Activated naive CD4-positive, alpha-beta T cell treated with anti-CD3 and anti-CD28 coated beads, Interleukin-2, amount 10 ng/mL, durations not matched to agents 7 days and 5 days (primary cell): ENCODE measurements around the gene TIGD7.
A peak's percentile ranks its signal among the peaks of the same experiment; 100 is the strongest.

ENCODE experiments used
- CTCF ChIA-PET: fragments of 350-600 bp; sonication (Branson Sonifier 250); formaldehyde crosslinking; loops from one replicate; lab custom pipeline; 2021; ENCODE audit warnings: antibody characterized with exemption; lab: Charles Lee
- DNase-seq: peaks from one replicate; pipeline ENCODE4 v3.0.0-alpha.2; 2020
- H3K27ac Mint-ChIP-seq: one replicate; pipeline ENCODE4 v1.8.0; 2021; ENCODE audit warnings: mild to moderate bottlenecking, moderate library complexity, mixed read lengths
- H3K27me3 Mint-ChIP-seq: one replicate; pipeline ENCODE4 v1.8.0; 2021; ENCODE audit warnings: mild to moderate bottlenecking, mixed read lengths
- H3K36me3 Mint-ChIP-seq: one replicate; pipeline ENCODE4 v1.8.0; 2021; ENCODE audit warnings: mixed read lengths
- H3K4me1 Mint-ChIP-seq: one replicate; pipeline ENCODE4 v1.8.0; 2021; ENCODE audit warnings: mixed read lengths
- H3K4me3 Mint-ChIP-seq: one replicate; pipeline ENCODE4 v1.8.0; 2021; ENCODE audit warnings: mild to moderate bottlenecking, moderate library complexity, mixed read lengths
- H3K9me3 Mint-ChIP-seq: one replicate; pipeline ENCODE4 v1.8.0; 2021; ENCODE audit warnings: mixed read lengths

TIGD7 gene

GRCh38 chr16:3305109-3306068 lies at the start of gene TIGD7, which contains the start of gene ZNF75A:
Gene TIGD7 (minus strand): TSS chr16:3305430. CDS start chr16:3300614, 4,816 bp downstream.
Gene ZNF75A (plus strand): TSS chr16:3305497. CDS start chr16:3308429, 2,932 bp downstream.
- peaks cover 77% of the 10 kb centered on the region for H3K36me3 Mint-ChIP-seq
- H3K4me3 Mint-ChIP-seq, result peak within 1 kb of the TSS; percentile 74
- DNase-seq, result peak; percentile 88
- H3K4me1 Mint-ChIP-seq, result peaks cover 18% of the 10 kb centered on the region
- H3K27me3 Mint-ChIP-seq, result peaks cover 4% of the 10 kb centered on the region
- peaks cover 49% of the 10 kb centered on the region for H3K9me3 Mint-ChIP-seq
- CTCF ChIA-PET, result interaction anchor here (0.5 to 0.8 kb wide), 2 partner anchors 121 to 156 kb away, joined by 3 read pairs; no protein-coding TSS in a partner anchor
- H3K27ac Mint-ChIP-seq, result peak within 1 kb of the TSS; percentile 91

GRCh38 chr16:3349175-3349574 lies 43.9 kb upstream of the TIGD7 start:
- H3K9me3 Mint-ChIP-seq, result peaks cover 10% of the 10 kb centered on the region
- no peak overlapping the region for H3K4me3 Mint-ChIP-seq
- CTCF ChIA-PET, result no interaction called here
- H3K27ac Mint-ChIP-seq, result no peak overlapping the region
- no peaks in the 10 kb centered on the region for H3K36me3 Mint-ChIP-seq
- peaks cover 4% of the 10 kb centered on the region for H3K4me1 Mint-ChIP-seq
- DNase-seq, result no peak
- peaks cover 3% of the 10 kb centered on the region for H3K27me3 Mint-ChIP-seq

- Mint-ChIP-seq H3K4me1 (peaks cover 2% of the 10 kb centered on the region), H3K36me3 (no peaks in the 10 kb centered on the region), H3K4me3 (no peak overlapping the region), H3K9me3 (peaks cover 7% of the 10 kb centered on the region), H3K27ac (no peak overlapping the region), H3K27me3 (peaks cover 3% of the 10 kb centered on the region)
- no peak for DNase-seq
- CTCF ChIA-PET, result no interaction called here
Observed at GRCh38 chr16:3348547-3349167, 43.4 kb upstream of the TIGD7 start.

GRCh38 chr16:3347586-3347985 lies 42.4 kb upstream of the TIGD7 start:
- H3K4me3 Mint-ChIP-seq, result no peak overlapping the region
- no peak for DNase-seq
- CTCF ChIA-PET, result no interaction called here
- no peaks in the 10 kb centered on the region for H3K36me3 Mint-ChIP-seq
- peaks cover 5% of the 10 kb centered on the region for H3K9me3 Mint-ChIP-seq
- no peak overlapping the region for H3K27ac Mint-ChIP-seq
- peaks cover 3% of the 10 kb centered on the region for H3K27me3 Mint-ChIP-seq
- H3K4me1 Mint-ChIP-seq, result no peaks in the 10 kb centered on the region

- Mint-ChIP-seq H3K27me3 (peaks cover 3% of the 10 kb centered on the region), H3K9me3 (peaks cover 5% of the 10 kb centered on the region), H3K36me3 (no peaks in the 10 kb centered on the region), H3K27ac (no peak overlapping the region), H3K4me3 (no peak overlapping the region), H3K4me1 (no peaks in the 10 kb centered on the region)
- DNase-seq, result no peak
- CTCF ChIA-PET, result no interaction called here
Observed at GRCh38 chr16:3346041-3346440, 40.8 kb upstream of the TIGD7 start.

GRCh38 chr16:3328643-3329042 lies 23.4 kb upstream of the TIGD7 start:
- no peak overlapping the region for H3K27ac Mint-ChIP-seq
- H3K4me1 Mint-ChIP-seq, result no peaks in the 10 kb centered on the region
- DNase-seq, result no peak
- H3K4me3 Mint-ChIP-seq, result no peak overlapping the region
- no peaks in the 10 kb centered on the region for H3K36me3 Mint-ChIP-seq
- CTCF ChIA-PET, result no interaction called here
- peaks cover 21% of the 10 kb centered on the region for H3K9me3 Mint-ChIP-seq
- no peaks in the 10 kb centered on the region for H3K27me3 Mint-ChIP-seq

- CTCF ChIA-PET, result no interaction called here
- no peak overlapping the region for H3K4me3 Mint-ChIP-seq
- no peaks in the 10 kb centered on the region for H3K4me1 Mint-ChIP-seq
- H3K27me3 Mint-ChIP-seq, result no peaks in the 10 kb centered on the region
- DNase-seq, result no peak
- no peaks in the 10 kb centered on the region for H3K36me3 Mint-ChIP-seq
- no peak overlapping the region for H3K27ac Mint-ChIP-seq
- H3K9me3 Mint-ChIP-seq, result peaks cover 22% of the 10 kb centered on the region
Observed at GRCh38 chr16:3328104-3328503, 22.9 kb upstream of the TIGD7 start.

GRCh38 chr16:3327514-3327913 lies 22.3 kb upstream of the TIGD7 start:
- Mint-ChIP-seq H3K36me3 (no peaks in the 10 kb centered on the region), H3K27ac (no peak overlapping the region), H3K9me3 (peaks cover 26% of the 10 kb centered on the region), H3K4me1 (no peaks in the 10 kb centered on the region), H3K4me3 (no peak overlapping the region), H3K27me3 (no peaks in the 10 kb centered on the region)
- no peak for DNase-seq
- CTCF ChIA-PET, result no interaction called here

- no peak for DNase-seq
- Mint-ChIP-seq H3K4me3 (no peak overlapping the region), H3K27me3 (no peaks in the 10 kb centered on the region), H3K36me3 (peaks cover 34% of the 10 kb centered on the region), H3K4me1 (no peaks in the 10 kb centered on the region), H3K27ac (no peak overlapping the region), H3K9me3 (peaks cover 58% of the 10 kb centered on the region)
- CTCF ChIA-PET, result no interaction called here
Observed at GRCh38 chr16:3321816-3322215, 16.6 kb upstream of the TIGD7 start.

- CTCF ChIA-PET, result no interaction called here
- Mint-ChIP-seq H3K4me3 (no peak overlapping the region), H3K27ac (peak overlapping the region; percentile 21), H3K36me3 (peaks cover 77% of the 10 kb centered on the region), H3K27me3 (no peaks in the 10 kb centered on the region), H3K9me3 (peaks cover 81% of the 10 kb centered on the region), H3K4me1 (no peaks in the 10 kb centered on the region)
- no peak for DNase-seq
Observed at GRCh38 chr16:3317315-3317999, 12.2 kb upstream of the TIGD7 start.

GRCh38 chr16:3311496-3311895 lies 6.3 kb upstream of the TIGD7 start:
- CTCF ChIA-PET, result no interaction called here
- H3K9me3 Mint-ChIP-seq, result peaks cover 70% of the 10 kb centered on the region
- no peaks in the 10 kb centered on the region for H3K27me3 Mint-ChIP-seq

GRCh38 chr16:3306078-3306477 lies 848 bp upstream of the TIGD7 start:
- Mint-ChIP-seq H3K36me3 (peaks cover 77% of the 10 kb centered on the region), H3K27ac (peak overlapping the region; percentile 91), H3K4me1 (peaks cover 18% of the 10 kb centered on the region), H3K27me3 (peaks cover 4% of the 10 kb centered on the region), H3K4me3 (peak overlapping the region; percentile 74), H3K9me3 (peaks cover 50% of the 10 kb centered on the region)
- DNase-seq, result no peak
- CTCF ChIA-PET, result interaction anchor here (0.8 kb wide), 1 partner anchor 156 kb away, joined by 3 read pairs; no protein-coding TSS in a partner anchor

More at GRCh38 chr16:3311496-3311895, 6.3 kb upstream of the TIGD7 start:
- Mint-ChIP-seq H3K27ac (no peak overlapping the region), H3K4me3 (no peak overlapping the region), H3K36me3 (peaks cover 93% of the 10 kb centered on the region), H3K4me1 (peaks cover 3% of the 10 kb centered on the region)
- no peak for DNase-seq

- peaks cover 18% of the 10 kb centered on the region for H3K4me1 Mint-ChIP-seq
- H3K27ac Mint-ChIP-seq, result peak overlapping the region; percentile 91
- H3K27me3 Mint-ChIP-seq, result peaks cover 4% of the 10 kb centered on the region
- H3K36me3 Mint-ChIP-seq, result peaks cover 79% of the 10 kb centered on the region
- peaks cover 58% of the 10 kb centered on the region for H3K9me3 Mint-ChIP-seq
- DNase-seq, result no peak
- peak overlapping the region; percentile 74 for H3K4me3 Mint-ChIP-seq
- CTCF ChIA-PET, result no interaction called here
Observed at GRCh38 chr16:3304370-3304769, 860 bp downstream of the TIGD7 start.

GRCh38 chr16:3295783-3296182 lies 9.4 kb downstream of the TIGD7 start:
- Mint-ChIP-seq H3K27me3 (no peaks in the 10 kb centered on the region), H3K27ac (no peak overlapping the region), H3K4me1 (no peaks in the 10 kb centered on the region), H3K36me3 (peaks cover 74% of the 10 kb centered on the region), H3K4me3 (no peak overlapping the region), H3K9me3 (peaks cover 76% of the 10 kb centered on the region)
- CTCF ChIA-PET, result interaction anchor here (1.9 kb wide), 1 partner anchor 29 kb away, joined by 6 read pairs; no protein-coding TSS in a partner anchor
- DNase-seq, result no peak
